HG03575 (cell line): Measurements from ENCODE around the gene PSMA2.

Source experiments
- ATAC-seq: cut with Tn5 transposase; IDR thresholded peaks from one replicate; pipeline ENCODE4 v1.9.1; 2021; ENCODE audit not compliant: unreplicated experiment, insufficient number of reproducible peaks, low FRiP score; ENCODE audit errors: extremely low read depth

The PSMA2 gene

DNA sequence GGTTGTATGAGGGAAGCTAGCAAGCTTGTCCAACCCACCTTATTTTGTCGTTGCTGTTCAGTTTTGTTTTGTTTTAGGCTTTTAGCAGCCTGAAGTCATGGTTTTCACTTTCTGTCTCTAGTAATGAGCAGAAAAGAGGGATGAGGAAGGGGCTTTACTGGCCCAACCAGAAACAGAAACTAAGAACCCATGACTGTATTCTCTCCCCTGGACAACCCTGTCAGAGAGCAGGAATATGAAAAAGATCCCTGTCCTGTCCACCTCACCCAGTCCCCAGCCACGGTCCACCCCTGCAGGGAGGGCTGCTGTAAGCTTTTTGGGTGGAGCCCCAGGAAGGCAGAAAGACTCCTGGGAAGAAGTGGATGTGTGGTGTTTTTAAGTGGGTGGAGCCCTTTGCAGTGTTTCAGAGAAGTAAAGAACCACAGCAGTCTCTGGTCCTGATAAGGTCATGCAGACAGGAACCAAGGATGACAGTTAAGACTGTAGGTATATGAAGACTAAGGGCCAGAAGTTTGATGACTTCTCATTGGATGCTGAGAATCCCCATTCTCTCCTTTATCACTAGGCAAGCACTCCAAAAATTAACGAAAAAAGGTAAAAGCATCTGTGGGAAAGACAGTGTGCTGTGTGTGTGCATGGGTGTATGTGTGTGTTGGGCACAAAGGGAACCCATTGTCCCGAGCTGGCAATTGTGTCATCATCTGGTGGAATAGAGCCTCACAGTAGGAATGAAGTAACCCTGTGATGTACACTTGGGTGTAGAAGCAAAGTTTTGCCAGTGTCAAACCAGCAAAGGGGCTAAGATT is 14.1 kb upstream of the PSMA2 start:
- no peak for ATAC-seq

DNA sequence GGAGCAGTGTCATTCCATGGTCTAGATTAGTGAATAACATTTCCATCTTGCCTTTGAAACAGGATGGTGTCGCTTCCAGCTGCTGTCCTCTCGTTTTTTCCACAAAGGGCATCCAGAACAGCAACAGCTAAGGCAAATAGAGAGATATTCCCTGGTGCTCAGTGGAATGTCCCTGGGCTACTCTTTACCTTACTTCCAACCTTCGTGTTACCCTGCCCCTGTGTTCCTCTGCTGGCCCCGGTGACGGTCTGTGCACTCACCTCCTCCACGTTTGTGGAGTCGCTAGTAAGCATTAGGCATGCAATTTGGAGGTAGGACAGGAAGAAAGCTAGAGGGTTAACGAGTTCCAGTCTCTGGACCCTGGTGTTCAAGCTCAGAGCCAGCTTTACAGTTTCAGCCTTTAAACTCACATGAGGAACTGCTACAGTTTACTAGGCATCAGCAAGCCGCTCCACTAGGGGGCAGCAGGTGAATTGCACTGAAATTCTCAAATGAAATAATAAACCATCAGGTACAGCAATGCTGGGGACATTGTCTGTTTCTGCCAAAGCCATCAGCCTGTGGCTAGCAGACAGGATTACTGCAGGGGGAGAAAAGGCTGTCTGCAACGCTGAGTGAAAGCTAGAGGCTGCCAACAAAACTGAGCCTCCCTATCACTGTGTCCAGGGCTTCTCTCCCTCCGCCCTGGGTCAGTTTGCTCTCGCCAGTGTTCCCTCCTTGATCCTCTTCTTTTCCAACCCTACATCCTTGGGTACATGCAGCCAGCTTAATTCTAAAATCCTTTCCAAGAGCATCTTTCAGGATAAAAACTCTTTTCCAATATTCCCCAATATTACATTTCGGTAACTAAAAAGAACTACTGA is 9.2 kb upstream of the PSMA2 start:
- ATAC-seq = no peak

DNA sequence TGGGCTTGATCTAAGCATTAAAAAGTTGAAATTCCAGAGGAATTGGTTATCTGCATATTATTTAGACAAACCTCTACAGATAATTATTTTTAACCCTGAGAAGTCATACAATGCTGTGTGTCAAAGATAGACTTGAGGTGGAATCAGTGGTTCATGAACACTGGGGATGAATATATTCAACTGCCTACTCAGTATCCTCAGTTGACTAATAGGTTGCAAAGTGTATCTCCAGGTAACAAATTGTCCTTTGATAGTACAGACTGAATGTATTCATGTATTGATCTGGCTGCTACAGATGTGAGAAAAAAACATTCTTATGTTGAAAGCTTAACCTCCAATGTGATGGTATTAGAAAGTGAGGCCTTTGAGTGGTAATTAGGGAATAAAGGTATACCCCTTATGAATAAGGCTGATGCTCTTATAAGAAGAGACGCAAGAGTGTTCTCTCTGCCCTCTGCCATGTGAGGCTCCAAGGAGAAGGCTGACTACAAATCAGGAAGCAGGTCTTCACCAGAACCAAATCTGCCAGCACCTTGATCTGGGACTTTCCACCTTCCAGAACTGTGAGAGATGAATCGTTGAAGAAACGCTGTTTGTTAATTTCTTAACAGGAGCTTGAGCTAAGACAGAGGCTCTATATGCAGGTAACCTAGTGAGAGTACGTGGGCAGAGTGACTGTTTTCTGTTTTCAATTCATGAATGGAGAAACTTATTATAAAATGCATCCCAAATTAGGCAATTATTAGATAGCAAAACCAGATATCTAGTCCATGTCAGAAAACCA is 7.7 kb upstream of the PSMA2 start:
- no peak for ATAC-seq

DNA sequence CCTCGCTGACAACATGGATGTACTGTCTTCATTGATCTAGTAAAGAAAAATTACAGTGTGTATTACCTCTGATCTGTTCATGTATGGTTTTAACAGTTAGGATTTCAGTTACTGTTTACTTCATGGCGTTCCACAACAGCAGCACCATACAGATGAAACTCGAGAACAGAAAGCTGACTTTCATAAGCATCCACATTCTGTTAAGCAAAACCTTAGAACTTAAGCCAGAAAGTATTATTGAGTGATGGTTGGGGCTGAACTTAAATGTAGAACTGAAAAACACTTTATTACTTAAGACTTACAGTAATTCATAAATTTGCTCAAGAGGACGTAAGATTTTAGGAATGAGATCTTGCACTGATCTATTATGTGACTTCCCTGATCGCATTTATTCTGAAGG is 3.9 kb upstream of the PSMA2 start:
- no peak for ATAC-seq

DNA sequence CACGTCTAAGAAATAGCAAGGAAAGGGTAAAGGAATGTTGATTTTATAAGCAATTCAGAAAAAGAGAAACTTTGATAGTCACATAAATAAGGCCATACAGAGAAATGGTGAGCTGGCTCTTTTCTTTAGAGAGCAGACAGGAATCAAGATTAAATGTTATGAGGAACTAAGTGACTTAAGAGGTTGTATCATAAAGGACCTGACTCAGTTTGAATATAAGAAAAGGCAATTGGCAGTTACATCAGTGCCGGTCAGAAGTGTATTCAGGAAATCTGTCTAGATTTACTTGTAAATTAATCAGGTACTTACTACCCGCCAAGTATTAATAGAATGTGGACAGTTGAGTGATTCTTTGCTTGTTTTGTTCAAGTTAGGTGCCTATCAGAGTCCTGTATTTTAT is 2.3 kb upstream of the PSMA2 start:
- no peak for ATAC-seq

DNA sequence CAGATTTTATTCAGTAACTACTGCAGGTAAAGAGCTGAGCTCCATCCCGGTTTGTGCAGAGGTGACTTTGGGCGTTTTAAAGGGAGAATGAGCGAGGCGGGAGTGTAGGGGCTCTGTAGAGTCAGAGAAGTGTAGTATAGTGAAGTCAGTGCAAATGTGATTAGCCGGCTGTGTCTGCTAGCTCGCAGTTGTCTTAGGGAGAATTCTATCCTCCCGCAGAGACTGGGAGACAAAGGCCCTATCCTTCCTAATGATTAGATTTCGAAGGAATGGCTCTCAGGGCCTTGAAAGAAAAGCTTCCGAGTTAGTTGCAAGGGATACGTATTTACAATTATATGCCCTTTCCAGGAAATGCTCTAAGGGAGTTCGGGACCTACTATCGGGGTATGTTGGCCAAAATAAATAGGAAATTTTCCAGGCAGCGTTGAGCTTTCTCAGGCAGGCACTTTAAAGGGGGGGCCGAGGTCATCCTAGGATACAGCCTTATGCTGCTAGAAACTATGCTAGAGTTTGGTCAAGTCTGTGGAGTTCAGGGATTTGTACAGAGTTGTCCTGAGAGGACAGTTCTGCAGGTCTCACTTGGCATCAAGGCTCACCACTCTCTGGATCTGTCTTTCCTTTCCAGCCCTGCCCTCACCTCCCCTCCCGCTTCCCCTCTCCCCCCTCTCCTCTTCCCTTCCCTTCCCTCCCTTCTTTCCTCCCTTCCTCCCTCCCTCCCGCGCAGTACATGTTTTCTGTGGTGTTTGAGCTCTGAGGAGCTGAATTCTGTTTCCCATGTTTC is 1.0 kb upstream of the PSMA2 start:
- no peak for ATAC-seq

DNA sequence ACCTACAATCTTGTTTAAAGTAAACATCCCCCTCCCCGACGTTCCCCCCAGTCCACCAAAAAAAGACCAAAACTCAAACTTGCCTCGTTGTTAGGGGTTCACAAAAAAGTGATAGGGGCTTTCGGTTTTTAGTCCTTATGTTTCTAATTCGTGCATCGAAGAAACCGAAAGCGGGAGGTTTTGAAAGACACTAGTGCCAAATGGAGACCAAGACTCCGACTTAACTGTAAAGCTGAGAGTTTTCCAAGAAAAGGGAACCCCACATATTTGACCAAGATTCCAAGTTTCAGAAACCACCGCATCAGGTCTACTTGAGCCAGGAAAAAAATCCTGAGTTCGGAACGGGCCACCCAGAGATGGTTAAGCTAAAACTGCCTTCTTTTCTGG is 534 bp downstream of the PSMA2 start:
- no peak for ATAC-seq

DNA sequence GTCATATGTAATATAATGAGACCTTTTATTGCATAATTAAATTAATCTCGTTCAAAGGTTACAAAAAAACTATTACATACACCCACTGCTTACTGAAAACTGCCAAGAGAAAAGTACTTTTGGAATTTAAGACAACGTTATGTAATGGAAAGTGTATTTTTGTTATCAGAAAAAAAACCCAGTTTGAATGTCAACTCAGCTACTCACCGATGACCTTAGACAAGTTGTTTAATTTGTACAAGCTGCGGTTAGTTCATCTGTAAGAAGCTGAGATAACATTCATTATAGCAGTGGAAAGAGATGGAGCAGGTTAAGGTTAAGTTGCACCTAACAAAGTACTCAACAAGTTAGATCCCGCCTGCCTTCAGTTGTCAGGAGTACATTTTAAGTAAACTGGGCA is 1.1 kb downstream of the PSMA2 start:
- ATAC-seq = no peak

DNA sequence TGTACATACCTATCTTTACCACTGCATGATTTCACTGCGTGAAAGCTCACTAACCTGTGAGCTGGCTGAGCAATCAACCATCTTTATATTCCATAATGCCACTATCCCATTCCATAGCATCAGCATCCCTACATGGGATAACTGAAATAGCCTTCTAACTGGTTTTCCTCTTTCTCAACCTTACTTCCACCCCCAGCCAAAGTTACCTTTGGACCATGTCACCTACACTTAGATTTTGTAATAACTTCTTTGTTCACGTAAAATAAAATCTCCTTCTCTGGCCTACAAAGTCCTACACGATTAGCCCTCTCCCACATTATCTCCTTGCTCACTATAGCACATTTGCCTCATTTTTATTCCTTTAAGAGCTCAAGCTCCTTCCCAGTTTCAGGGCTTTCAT is 2.5 kb downstream of the PSMA2 start:
- ATAC-seq = no peak

DNA sequence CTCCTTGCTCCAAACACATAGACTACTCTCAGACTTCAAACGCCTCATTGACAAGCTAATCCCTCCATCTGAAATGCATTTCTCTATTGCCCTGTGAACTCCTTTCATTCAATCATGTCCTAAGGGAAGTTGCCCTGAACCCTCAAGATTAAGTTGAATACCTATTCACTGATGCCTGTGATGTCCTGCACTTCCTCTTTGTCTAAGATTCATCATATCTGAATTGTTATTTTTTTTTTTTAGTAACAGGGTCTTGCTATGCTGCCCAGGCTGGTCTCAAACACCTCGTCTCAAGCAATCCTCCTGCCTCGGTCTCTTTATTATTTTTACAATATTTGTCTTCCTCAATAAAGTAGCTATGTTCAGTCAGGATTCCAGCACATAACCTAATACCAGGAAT is 3.2 kb downstream of the PSMA2 start:
- no peak for ATAC-seq

DNA sequence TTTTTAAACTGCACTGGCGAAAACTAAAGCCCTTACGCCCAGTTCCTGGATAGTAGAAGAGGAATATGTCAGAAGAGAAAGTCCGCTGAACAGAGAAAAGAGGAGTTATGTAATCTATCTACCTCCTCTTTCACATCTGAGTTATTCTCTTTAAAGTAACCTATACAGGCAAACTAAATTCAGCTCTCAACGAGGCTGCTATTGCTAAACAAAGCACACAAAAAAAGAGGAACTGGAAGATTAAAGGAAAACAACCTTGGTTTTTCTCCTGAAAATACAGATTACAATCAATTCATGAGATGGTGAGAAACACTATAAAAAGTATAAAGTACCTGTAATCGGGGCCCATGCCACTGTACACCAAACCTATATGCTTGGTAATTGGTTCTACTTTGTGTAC is 5.8 kb downstream of the PSMA2 start:
- ATAC-seq = no peak

DNA sequence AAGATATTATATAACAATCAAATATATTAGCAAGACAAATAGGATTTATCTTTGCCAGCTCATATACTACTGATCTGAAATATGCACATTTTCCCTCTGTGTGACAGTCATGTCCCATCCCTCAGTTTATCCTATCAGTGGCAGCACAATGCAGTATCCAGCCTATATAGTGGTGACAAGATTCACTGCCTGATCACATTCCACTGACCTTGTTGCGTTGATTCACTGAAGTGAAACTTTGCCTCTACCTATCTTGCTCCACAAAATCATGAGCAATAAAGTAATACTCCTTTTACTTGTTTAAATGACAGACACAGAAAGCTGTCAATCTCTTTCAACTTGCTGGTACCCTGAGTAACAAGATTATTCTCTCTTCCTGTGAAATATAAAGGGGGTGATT is 6.3 kb downstream of the PSMA2 start:
- ATAC-seq = no peak

DNA sequence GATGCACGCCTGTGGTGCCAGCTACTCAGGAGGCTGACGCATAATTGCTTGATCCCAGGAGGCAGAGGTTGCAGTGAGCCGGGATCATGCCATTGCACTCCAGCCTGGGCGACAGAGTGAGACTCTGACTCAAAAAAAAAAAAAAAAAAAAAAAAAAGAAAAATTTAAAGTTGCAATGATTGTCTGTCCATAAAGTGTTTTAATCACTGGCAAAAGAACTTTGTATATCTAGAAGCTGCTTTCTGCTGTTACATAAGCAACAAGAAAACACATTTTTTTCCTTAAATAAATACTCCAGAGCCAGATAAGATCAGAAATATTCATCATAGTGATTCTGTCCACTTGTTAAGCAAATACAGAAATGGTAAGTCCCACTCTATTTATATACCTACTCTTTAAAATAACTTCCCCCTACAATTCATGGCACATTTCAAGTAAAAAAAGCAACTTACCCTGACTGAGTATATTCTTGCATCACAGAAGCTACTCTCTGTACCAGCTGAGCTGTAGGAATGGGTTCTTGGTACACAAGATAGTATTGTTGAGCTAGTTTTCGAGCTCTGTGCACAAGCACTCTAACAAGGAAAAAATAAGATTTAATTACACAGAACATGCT is 7.6 kb downstream of the PSMA2 start:
- no peak for ATAC-seq

DNA sequence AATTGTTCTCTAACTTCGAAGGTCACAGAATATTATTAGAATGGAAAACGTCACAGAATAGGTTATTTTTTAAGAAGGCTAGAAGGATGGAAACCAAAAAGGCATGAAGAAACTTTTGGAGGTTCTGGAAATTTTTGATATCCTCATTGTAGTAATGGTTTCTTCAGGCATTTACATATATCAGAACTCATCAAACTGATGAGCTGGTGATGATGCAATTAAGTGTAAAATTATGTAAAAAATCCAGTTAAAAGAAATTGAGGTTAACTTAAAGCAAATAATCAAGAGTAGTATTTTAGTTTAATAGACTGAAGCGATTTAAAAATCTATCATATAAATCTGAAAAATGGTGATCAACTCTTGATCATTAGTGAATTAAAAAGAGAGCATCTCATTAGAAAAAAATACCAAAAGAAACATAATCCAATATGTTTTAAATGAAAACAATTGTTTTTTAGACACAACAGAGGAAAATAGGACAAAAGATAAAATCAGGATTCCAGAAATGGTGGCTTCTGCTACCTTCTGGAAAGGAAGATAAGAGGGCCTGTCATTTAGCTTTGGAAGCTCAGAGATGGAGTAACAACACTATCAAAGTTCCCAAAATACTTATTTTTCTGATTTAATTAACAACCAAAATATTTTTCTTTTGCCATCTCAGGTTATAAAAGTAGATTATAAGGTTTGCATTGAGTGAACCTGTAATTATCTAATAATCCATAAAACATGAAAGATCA is 9.8 kb downstream of the PSMA2 start:
- ATAC-seq = no peak

DNA sequence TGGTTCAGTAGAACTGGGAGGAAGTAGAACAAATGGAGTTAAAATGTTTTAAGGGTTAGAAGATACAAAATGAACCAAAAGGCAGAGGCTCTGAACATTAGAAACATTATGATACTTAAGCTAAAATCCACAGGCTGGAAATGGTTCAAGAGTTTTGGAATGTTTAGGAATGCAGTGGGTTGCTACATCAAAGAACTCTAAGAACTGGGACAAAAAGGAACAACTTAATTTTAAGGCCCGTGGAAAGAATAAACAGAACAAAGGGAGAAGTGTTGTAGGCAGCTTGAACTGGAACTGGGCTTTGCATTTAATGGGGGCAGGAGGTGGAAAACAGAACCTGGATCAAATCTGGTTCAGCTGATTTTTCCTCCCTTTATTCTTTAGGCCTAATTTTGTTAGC is 16.6 kb downstream of the PSMA2 start:
- no peak for ATAC-seq

DNA sequence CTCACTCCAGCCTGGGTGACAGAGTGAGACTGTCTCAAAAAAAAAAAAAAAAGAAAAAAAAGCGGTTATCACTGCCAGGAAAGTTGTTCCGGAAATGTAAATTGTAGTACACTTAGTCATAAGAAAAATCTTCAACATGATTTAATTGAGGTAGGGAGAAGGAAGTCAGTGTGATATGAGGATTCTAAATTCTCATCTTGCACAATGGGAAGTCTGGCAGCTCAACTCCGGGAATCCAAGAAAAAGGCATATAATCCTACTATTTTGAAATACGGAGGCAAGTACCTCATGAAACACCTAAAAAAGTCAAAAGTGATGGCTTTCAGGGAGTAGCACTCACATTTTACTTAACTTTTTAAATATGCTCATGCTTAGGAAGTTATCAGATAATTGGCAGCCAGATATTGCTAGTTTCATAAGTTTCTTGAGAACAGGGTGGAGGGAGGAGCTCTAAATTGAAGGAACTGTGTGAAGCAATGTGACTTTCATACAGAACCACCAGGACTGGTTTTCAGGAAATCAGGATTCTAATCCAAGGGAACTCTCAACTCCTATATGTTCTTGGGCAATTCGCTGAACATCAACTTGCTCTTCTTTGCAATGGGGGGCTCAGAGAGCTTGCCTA is 17.4 kb downstream of the PSMA2 start:
- ATAC-seq = no peak

DNA sequence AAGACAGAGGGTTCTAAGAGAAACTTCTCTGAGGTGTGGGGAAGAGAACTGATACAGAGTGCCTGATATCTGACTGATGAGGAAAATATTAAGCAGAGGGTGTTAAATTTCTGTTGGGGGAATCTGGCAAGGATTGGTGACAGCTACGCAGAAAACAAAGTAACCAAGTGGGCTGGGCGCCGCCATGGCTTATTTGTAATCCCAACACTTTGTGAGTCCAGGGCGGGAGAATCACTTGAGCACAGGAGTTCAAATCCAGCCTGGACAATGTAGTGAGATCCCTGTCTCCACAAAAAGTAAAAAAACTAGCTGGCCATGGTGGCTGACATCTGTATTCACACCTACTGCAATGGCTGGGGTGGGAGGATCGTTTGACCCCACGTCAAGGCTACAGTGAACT is 18.0 kb downstream of the PSMA2 start:
- ATAC-seq = no peak

DNA sequence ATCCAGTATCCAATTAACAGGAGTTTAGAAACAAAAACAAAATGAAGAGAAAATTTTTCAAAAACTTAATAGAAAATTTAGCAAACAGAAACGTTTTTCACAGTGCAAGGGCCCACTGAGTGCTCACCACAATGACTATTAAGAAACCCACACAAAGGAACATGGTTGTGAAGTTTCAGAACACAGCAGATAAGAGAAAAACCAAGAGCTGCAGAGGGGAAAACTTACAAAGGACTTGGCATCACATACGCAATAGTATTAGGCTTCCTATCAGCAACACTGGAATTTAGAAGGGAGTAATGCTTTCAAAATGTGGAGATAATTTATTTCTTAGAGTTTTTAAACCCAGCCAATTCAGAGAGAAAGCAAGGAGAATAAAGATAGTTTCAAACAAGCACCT is 18.4 kb downstream of the PSMA2 start:
- no peak for ATAC-seq
